Pons (tissue), 1 donor: ENCODE data around the gene CFAP92.
"Not testable (repeated sequence)": the region's sequence is repeated elsewhere in the genome, so short reads cannot be mapped to it uniquely, and the experiment has no call there.

Source experiments
- DNase-seq: peaks from one replicate; pipeline ENCODE4 v3.0.0-alpha.2; 2016; ENCODE audit warnings: low spot score

Gene CFAP92

DNA sequence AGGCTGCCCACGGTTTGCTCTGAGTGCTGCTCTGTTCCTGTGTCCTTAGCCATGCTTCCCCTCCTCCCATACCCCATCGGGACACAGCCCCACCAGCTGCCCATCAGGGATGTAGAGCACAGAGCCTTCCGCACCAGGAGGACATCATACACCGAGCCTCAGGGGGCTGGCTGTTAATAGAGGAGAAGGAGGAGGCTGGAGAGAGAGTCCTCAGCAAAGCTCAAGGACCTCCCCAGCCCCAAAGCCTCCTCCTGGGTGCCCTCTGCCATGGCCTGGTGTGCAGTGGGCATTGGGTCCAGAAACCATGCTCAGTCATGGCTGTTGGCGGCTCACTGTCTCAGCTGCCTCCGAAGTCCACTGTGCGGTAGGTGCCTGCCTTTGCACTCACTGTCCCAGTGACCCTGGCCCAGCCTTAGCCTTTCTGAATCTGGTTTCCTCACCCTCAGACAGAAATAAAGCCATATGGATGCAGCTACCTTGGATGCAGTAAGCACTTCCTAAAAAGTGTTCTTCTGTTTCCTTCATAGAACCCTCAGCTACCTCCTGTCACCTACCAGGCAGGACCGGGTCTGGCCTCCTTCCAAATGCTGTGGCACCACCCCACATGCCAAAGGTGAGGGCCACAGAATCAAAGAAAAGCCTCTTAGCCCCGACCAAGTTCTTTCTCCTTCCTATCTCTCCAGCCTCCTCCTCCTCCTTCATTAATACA, 60.5 kb downstream of the CFAP92 start:
- no peak for DNase-seq

- DNase-seq: no peak
These were observed 61.2 kb downstream of the CFAP92 start for GRCh38 chr3:128932516-128933212.

DNA sequence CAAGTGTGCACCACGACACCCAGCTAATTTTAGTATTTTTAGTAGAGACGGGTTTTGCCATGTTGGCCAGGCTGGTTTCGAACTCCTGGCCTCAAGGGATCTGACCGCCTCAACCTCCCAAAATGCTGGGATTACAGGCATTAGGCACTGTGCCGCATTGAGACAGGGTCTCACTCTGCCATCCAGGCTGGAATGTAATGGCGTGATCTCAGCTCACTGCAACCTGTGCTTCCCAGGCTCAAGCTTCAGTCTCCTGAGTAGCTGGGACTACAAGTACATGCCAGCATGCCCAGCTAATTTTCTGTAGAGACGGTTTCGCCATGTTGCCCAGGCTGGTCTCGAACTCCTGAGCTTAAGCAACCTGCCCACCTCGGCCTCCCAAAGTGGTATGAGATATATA, 62.8 kb downstream of the CFAP92 start:
- no peak for DNase-seq

- DNase-seq: no peak
These were observed 64.5 kb downstream of the CFAP92 start for GRCh38 chr3:128929364-128929763.

DNA sequence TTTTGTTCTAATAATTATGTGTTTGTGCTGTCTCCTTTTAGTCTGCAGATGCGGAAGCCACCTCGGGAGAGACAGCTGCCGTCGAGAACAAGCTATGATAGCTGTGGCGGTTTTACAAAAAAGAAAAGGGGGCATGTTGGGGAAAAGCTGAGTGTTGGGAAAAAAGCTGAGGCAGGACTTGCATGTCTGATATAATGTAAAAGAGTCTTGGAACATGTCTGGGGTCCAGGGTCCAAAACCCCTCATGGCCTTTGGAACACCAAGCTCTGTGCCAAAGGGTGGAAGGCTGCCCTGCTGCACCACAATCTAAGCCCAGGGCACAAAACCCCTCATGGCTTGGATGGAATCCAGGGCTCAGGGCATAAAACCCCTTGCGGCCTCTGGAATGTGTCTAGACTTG, 69.9 kb downstream of the CFAP92 start:
- not testable (repeated sequence) for DNase-seq

DNA sequence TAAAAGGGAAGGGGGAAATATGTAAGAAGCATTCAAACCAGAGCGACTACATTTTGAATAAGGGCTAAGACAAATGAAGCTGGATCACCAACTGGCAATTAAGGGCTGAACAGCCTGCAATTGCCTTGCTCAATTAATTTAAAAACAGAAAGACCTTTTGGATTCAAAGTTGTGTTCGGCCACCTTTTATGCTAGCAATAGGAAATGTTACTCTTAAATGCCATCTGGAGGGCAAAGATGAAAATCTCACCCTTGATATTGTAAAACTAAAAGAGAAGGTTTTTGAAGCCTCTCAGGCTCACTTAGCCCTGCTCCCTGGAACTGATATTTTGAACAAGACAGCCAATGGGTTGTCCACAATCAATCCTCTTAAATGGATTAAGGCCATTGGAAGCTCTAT, 70.3 kb downstream of the CFAP92 start:
- DNase-seq: no peak

DNA sequence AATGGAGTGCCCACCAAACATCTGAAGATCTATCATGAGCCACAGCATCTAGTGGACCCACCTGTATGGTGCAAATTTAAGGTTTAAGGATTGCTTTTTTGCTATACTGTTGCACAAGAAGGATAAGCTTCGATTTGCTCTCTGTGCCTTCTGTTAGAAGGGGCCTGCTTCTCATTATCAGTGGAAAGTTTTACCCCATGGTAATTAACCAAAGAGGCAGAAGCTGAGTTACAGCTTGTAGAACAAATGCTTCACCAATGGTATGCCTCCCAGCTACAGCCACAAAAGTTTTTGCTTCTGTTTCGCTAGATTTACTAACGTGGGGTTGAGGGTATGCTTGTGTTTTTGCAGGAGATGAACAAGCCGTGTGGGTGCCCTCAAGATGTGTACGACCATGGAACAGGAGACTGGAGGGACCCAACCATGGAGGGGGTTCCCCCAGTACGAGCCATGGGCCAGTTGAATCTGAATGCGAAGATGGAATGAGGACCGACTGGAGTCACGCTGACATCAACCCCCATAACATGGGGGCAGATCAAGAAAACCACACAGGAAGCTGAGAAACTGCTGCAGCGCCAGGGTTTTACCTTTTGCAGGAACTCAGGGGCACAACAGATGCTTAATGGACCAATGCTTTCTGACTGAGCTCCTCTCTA, 70.9 kb downstream of the CFAP92 start:
- no peak for DNase-seq

DNA sequence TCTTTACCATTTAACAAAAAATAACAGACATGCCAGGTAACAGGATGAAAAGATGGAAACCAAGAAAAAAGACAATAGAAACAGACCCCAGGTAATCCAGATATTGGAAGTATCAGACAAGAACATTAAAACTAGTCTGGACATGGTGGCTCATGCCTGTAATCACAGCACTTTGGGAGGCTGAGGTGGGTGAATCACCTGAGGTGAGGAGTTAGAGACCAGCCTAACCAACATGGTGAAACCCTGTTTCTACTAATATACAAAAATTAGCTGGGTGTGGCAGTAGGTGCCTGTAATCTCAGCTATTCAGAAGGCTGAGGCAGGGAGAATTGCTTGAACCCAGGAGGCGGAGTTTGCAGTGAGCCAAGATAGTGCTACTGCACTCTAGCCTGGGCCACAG, 73.9 kb downstream of the CFAP92 start:
- DNase-seq: no peak

- DNase-seq: peak; percentile 11
These were observed 76.6 kb downstream of the CFAP92 start for GRCh38 chr3:128917291-128917690.

- no peak for DNase-seq
These were observed 78.8 kb downstream of the CFAP92 start for GRCh38 chr3:128914966-128915645.

DNA sequence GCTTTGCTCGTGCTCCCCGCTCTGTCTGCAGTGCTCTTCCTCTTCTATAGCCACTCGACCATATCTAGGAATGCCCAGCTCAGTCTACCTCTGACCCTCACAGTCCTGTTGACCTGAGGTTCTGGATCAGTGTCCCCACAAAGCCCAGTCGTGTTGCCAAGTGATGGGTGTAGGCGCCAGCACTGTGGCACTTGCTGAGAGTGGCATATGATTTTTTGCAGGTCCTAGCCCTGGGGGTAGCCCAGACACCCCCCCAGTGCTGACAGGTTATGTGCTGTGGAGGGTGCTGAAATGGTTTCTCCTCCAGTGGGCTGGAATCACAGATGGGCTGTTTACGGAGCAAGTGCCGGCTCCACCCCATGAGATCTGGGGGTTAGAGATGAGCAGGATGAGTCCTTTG, 82.0 kb downstream of the CFAP92 start:
- DNase-seq: no peak

- DNase-seq: no peak
These were observed 83.9 kb downstream of the CFAP92 start for GRCh38 chr3:128910006-128910405.

- no peak for DNase-seq
These were observed 84.9 kb downstream of the CFAP92 start for GRCh38 chr3:128908951-128909350.

DNA sequence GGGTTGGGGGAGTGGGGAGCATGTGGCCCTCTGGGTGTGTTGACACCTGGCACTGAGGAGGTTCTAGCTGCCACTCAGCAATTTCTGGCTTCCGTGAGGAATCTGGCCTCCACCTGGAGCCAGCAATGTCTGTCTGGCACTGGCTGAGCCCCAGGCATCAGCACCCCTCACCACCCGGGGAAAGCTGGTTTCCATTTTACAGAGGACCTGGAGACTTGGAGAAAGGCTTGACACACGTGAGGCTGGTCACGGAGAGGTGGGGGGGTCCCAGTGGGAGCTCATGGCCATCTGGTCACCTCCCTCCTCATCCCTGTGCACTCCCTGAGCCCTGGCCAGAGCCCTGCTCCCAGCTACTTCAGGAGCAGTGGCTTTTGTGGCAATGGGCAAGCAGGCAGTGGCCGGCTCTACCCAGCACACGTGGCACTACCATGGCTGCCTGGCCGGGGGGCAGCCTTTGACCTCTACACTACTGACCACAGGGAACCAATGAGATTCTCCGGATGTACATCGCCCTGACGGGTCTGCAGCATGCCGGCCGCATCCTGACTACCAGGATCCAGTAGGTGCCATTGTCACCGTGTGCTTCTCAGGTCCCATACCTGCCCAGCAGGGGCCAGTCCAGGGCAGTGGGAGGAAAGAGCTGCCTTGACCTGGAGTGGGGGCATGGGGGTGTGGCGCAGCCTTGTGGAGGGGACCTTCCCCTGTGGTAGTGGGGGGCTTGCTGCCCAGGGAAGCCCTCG, 86.0 kb downstream of the CFAP92 start:
- DNase-seq: no peak

DNA sequence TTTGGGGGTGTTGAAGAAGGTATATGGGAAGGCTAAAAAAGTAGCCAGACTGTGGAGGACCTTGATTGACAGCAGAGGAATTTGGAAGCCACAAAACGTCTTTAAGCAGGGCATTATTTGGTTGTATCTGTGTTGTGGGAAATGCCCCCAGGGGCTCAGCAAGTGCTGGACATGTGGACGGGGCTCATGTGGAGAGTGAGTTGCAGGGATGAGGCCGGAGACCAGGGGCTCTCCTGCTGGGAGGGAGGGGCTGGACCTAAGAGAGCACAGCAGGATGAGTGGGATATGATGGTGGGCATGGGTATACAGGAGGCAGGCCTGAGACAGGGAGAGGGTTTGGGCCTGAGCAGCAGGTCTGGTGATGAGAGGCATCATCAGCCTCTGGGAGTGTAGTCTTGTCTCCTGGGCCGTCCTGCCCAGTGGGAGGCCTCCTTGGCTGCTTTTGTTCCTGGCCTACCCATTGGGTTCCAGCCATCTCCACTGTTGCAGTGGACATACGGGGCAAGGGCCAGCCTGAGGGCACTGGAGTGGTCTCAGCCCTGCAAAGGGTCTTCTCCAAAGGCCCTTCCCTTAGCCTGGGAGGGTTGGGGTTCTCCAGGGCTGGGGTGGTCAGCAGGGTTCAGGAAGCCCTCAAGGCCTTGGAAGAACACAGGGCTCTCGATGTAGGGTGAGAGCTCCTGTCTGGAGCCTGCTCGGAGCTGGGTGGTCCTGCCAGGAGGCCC, 86.9 kb downstream of the CFAP92 start:
- DNase-seq: no peak

DNA sequence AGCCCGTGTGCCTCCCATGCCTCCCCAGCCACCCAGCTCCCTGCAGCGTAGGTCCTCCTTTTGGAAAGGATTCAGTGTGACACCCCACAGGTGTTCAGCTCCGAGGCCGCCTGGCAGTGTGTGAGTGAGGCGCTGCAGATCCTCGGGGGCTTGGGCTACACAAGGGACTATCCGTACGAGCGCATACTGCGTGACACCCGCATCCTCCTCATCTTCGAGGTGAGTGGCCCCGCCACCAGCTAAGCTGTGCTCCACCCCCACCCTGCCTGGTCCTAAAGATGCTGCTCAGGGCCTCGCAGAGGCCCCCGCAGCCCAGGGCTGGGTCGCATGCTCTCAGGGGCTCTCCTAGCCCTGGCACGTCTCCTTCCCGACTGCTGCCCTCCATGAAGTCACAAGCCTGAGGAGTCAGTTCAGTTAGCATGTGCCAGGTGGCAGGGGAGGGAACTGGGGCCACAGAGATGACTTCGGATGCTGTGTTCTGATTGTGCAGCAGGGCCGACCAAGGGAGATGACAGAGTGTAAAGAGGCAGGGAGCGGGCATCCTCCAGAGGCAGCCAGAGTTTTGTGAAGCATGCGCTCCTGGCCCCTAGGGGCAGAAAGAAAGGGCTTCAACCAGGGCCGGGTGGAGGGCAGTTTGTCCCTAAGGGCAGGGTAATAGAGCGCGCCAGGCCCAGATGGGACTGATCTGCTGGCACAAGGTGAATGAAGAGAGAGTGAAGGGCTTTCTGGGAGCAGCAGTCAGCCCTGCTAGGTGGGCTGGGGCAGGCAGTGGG, 87.7 kb downstream of the CFAP92 start:
- no peak for DNase-seq

DNA sequence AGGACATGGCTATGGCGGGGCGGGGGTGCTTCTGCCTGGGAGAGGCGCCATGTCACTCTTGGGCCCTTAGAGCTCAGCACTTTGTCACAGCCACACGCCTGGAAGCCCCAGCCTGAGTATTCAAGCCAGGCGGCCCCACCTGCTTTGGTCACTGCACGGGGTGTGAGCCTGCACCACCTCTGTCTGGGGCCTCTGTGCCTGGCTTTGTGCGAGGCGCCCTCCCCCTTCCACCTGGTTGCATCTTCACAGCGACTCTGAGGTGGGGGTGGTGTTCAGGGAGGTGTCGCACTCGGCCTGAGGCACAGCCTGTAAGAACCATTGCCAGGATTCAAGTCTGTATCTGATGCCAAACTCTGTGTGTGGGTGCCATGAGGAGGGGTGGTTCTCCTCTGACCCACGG, 90.4 kb downstream of the CFAP92 start:
- DNase-seq: no peak

- DNase-seq: no peak
These were observed 91.5 kb downstream of the CFAP92 start for GRCh38 chr3:128902426-128902825.

DNA sequence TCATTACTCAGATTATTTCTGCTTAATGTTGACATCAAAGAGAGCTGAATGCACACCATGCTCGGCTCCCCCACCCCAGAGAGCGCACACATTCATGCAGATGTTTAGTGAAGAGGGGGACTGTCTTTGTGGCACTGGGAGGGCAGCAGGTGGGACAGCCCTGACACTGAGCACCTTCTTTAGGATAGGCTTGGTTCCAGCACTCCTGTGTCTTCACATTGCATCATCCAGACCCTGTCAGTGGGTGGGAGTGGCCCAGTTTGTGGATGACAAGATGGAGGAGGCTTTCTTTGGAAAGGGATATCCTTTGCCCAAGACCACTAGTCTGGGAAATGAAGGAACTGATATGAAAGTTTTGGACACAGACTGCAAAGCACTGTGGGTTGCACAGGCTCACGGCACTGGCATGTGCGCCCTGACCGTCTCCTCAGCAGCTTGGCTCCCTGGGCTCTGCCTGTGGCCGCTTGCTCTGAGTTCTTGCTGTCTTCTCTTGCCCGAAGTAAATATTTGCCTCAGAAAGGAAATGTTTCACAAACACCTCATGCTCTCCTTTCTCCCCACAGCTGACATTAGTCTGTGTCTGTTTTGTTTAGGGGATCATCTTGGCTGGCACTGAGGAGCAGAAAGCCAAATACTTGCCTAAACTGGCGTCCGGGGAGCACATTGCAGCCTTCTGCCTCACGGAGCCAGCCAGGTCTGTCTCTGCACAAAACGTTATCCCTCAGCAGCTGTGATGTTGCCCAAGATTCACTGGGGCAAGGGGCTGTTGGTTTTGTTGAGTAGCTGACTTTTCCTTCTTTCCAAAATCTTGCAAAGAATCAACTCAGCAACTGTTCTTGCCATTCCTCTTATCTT, 97.8 kb downstream of the CFAP92 start:
- DNase-seq: no peak
